HG03159 (cell line): ENCODE results near the gene PILRB.
A peak's percentile ranks its signal among the peaks of the same experiment; 100 is the strongest.
"Not testable (repeated sequence)": the region's sequence is repeated elsewhere in the genome, so short reads cannot be mapped to it uniquely, and the experiment has no call there.

Experiments
- ATAC-seq: cut with Tn5 transposase; IDR thresholded peaks from one replicate; pipeline ENCODE4 v1.9.1; 2021; ENCODE audit warnings: mild to moderate bottlenecking, moderate library complexity; ENCODE audit not compliant: unreplicated experiment

The PILRB gene

GRCh38 chr7:100373870-100374598 is 16.1 kb downstream of the PILRB start:
- not testable (repeated sequence) for ATAC-seq

- ATAC-seq = no peak
These were observed 16.7 kb downstream of the PILRB start for GRCh38 chr7:100374601-100375000.

GRCh38 chr7:100376066-100376465 is 18.1 kb downstream of the PILRB start:
- ATAC-seq = no peak

- ATAC-seq = no peak
These were observed 20.3 kb downstream of the PILRB start for GRCh38 chr7:100378114-100378755.

GRCh38 chr7:100380196-100380595 is 22.3 kb downstream of the PILRB start:
- no peak for ATAC-seq

- not testable (repeated sequence) for ATAC-seq
These were observed 23.8 kb downstream of the PILRB start for GRCh38 chr7:100381531-100382233.

GRCh38 chr7:100382234-100382853 is 24.4 kb downstream of the PILRB start:
- ATAC-seq = not testable (repeated sequence)

GRCh38 chr7:100384628-100385294 is 26.8 kb downstream of the PILRB start:
- no peak for ATAC-seq

- no peak for ATAC-seq
These were observed 29.0 kb downstream of the PILRB start for GRCh38 chr7:100386940-100387339.

GRCh38 chr7:100387695-100388094 is 29.8 kb downstream of the PILRB start:
- no peak for ATAC-seq

- no peak for ATAC-seq
These were observed 31.6 kb downstream of the PILRB start for GRCh38 chr7:100389437-100390088.

GRCh38 chr7:100390286-100391009 is 32.5 kb downstream of the PILRB start:
- no peak for ATAC-seq

- no peak for ATAC-seq
These were observed 35.5 kb downstream of the PILRB start for GRCh38 chr7:100393233-100393905.

GRCh38 chr7:100394077-100394476 is 36.2 kb downstream of the PILRB start:
- ATAC-seq = no peak

GRCh38 chr7:100396421-100396982 is 38.6 kb downstream of the PILRB start:
- ATAC-seq = peak; percentile 87

GRCh38 chr7:100397315-100398081 is 39.6 kb downstream of the PILRB start:
- no peak for ATAC-seq

GRCh38 chr7:100398239-100398638 is 40.3 kb downstream of the PILRB start:
- ATAC-seq = no peak

- ATAC-seq = no peak
These were observed 42.1 kb downstream of the PILRB start for GRCh38 chr7:100400041-100400440.
